NCI-H82 (cell line): ENCODE measurements around the gene TLL1.

ENCODE experiments used
- DNase-seq: peaks from one replicate; lab custom pipeline; 2025; lab: John Stamatoyannopoulos, UW

Gene TLL1

GRCh38 chr4:165894159-165894558 is 21.1 kb downstream of the TLL1 start:
- no peak for DNase-seq

GRCh38 chr4:165905405-165906027 is 32.5 kb downstream of the TLL1 start:
- no peak for DNase-seq

GRCh38 chr4:165906272-165906671 is 33.2 kb downstream of the TLL1 start:
- no peak for DNase-seq

DNA sequence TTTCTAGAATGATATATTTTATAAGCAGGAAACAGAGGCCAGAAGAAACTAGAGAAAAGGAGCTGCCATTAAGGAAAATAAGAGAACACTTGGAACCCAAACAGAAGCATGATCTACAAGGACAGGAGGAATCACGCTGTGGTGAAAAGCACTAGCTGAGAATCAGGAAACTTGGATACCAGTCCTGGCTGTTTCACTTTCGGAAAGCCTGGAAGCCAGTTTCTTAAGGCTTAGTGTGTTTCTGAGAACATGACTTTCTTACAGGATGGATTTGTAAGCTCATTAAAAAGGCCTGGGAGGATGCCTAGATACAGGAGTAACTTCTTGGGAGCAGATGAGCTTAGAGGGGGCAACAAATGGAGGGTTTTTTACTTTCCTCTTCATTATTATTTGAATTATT is 36.9 kb downstream of the TLL1 start:
- peak; percentile 67 for DNase-seq

- DNase-seq = no peak
Measured at GRCh38 chr4:165915215-165915614, 42.2 kb downstream of the TLL1 start.

DNA sequence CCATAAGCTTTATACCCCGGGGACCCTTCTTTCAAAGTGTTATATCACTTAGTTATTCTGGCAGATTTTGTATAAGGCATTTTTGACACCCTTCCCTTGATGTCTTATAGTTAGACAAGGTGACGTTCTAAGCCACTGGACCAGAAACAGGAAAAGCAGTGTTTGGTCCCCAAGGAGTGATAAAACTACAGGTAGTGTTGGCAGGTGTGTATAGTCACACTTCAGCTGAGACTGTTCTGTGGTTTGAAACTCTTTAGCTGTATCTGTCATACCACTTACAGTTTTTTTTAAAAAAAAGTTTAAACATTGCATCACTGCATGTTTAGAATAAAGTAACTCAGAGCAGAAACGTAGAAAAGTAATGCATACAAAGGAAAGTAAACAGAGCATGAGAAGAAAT is 48.5 kb downstream of the TLL1 start:
- no peak for DNase-seq

DNA sequence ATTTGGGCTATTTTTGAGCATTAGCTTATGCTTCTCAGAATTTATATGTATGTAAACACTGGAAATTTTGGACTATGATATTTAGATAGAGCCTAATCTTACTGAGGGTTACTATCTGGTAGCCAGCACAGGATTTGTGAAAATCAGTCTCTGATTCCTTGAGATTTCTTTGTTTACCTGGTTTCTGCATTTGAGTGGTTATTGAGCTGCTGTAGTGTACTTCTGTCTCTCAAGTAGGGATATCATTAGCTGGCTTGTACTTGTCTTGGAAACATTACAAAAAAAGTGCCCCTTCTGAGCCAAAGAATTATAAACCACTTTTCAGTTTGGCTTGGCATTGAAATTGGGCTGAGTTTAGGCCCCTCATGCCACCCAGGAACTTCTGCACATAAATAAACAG is 49.7 kb downstream of the TLL1 start:
- no peak for DNase-seq

DNA sequence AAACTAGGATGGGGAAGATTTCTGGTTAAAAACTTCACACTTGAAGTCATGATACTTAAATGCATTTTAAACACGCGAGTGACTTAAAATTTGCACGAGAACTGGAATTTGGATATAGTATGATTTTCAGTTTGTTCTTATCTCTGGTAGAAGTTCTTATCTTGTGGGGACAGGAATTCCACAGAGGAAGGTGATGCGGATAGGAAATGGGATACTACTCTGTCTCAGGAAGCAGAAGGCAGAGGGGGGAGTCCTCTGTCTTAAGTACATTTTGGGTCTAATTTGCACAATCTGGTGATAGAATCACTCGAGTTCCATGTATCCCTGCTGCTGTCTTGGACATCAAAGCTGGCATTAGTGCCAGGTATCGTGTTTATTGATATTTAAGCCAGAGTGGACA is 53.3 kb downstream of the TLL1 start:
- no peak for DNase-seq

GRCh38 chr4:165927366-165927765 is 54.3 kb downstream of the TLL1 start:
- DNase-seq = peak; percentile 47

GRCh38 chr4:165927815-165928214 is 54.8 kb downstream of the TLL1 start:
- DNase-seq = no peak

GRCh38 chr4:165928601-165929000 is 55.6 kb downstream of the TLL1 start:
- DNase-seq = no peak

- DNase-seq = no peak
Measured at GRCh38 chr4:165929662-165930061, 56.6 kb downstream of the TLL1 start.

DNA sequence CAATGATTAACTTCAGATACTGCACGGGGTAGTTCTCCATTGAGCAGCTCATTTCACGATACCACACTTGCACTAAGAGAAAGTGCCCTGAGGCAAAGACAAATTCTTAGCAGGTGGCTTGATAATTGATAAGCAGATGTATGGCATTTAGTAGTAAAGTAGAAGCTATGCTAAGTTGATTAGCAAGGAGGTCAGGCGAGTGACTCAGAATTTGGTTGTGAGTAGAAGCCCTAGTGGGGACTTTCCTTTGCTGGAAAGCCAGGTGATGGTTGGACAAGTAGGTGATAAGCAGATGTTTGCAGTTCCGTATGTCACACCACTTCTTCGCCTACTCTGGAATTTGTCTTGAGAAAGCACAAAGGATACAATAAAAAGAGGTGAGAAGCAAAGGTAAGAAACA is 58.7 kb downstream of the TLL1 start:
- peak; percentile 62 for DNase-seq

GRCh38 chr4:165944900-165945299 is 71.9 kb downstream of the TLL1 start:
- no peak for DNase-seq

DNA sequence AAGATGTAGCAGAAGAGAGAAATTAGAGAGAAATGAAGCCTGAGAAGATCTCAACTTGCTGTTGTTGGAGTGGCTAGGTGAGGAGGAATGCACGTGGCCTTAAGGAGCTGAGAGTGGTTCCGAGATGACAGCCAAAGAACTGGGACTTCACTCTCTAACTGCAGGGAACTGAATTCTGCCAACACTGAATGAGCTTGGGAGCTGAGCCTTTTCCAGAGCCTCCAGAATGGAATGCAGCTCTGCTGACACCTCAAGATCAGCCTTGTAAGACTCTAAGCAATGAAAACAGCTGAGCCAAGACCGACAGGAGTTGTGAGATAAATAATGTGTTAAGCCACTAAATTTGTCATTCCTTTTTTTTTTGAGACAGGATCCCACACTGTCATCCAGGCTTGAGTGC is 73.0 kb downstream of the TLL1 start:
- peak; percentile 27 for DNase-seq

DNA sequence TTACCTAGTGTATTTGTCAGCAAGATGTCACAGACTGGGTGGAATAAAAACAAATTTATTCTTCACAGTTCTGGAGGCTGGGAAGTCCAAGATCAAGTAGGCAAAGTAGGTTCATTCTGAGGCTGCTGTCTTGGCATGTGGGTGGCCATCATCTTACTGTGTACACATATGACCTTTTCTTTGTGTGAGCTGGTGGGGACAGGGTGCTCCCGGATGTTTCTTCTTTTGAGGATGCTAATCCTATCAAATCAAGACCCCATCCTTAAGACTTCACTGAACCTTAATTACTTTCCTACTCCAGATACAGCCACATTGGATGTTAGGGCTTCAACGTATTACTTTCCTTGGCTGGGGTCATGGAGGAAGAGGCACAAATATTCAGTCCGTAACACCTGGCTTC is 74.0 kb downstream of the TLL1 start:
- peak; percentile 59 for DNase-seq

- peak; percentile 31 for DNase-seq
Measured at GRCh38 chr4:165953181-165953580, 80.1 kb downstream of the TLL1 start.

DNA sequence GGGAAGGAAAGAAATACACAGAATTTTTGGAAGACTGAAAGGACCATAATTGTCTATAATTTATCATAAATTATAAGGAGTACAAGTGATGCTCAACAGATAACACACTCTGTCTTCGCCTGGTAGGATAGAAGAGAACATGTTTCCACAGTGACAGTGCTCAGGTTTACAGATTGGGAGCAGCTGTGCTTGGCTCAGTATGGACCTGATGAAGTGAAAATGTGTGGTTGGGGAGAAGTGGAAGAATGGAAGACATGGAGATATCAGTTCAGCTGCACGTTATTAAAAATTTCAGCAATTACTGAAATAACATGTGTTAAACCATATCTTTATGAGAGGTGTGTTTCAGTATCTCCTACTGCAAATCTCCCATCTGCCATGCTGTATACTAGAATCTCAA is 90.6 kb downstream of the TLL1 start:
- DNase-seq = no peak

DNA sequence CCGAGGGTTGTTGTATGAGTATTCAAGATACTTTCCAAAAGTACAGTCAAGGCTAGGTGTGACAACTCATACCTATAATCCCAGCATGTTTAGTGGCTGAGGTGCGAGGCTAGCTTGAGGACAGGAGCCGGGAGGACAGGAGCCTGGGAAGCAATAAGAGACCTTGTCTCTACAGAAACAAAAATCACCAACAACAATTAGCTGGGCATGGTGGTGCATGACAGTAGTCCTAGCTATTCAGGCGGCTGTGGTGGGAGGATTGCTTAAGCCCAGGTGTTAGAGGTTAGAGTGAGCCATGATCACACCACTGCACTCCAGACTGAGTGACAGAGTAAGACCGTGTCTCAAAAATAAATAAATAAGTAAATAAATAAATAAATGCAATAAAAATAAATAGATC is 91.6 kb downstream of the TLL1 start:
- DNase-seq = no peak

DNA sequence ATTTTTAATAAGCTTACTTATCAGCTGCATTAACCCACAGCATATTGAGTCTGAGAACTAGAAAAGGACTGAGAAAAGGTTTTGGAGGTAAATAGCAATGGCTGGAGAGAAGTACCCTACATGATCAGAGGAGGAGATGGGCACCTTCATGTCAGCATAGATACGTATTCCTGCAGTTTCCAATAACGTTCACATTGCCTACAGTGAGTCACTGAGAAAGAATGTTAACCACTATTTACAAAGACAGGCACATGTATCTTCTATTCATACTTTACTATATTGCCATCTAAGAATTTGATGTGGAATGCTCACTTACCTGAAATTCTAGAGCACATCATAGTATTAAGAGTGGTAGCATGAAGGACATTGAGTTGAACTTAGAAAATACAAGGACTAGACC is 92.5 kb downstream of the TLL1 start:
- DNase-seq = no peak

DNA sequence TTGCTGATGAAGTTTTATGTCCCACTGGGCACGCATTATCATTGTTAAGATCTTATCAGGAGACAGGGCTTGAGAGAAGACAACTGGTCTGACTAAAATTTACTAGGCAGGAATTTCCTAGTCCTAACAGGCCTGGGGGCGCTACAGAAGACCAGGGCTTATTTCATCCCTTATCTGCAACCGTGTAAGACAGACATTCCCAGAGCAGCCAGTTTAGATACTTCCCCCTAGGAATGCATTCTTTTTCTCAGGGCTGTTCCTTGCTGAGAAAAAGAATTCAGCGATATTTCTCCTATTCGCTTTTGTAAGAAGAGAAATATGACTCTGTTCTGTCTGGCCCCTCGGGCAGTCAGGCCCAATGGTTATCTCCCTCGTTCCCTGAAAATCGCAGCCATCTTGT is 93.8 kb downstream of the TLL1 start:
- no peak for DNase-seq

DNA sequence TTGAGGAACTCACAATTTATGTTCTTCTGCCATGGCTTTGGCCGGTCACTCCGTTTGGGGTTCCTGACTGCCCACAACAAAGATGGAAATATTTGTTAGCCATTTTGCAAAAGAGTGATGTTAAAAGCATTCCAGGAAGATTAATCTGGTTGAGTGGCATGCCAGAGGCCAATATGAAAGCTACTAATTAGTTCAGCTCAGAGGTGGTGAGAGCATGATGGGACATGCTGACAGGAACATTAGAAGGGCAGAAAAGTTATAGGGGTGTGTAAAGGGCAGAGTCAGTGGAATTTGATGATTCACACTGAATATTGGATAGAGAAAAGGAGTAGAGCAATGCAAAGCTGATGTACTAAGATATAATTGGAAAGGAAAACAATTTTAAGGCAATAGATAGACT is 94.4 kb downstream of the TLL1 start:
- DNase-seq = peak; percentile 33

- DNase-seq = no peak
Measured at GRCh38 chr4:165970703-165971420, 97.8 kb downstream of the TLL1 start.

DNA sequence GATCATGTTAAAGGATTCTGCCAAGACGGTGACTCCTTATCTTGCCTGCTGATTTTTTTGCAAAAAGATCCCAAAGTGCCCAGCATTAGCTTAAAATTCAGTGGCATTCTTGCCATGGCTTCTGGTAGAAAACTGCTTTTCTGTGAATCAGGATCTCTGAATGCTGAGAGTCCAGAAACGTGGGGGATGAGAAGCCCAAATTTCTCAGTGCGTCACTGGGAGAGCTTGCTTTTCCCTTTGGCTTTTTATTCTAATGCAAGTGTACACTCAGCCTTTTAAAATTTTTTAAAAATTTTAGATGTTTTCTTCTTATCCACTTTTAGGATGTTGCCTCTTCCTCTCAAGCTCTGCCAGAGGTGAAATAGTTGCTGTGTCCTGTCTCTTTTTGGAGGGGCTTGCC is 98.4 kb downstream of the TLL1 start:
- DNase-seq = no peak
